Spleen (tissue), 11 donors: ENCODE data around the gene CMIP. TPM values are rescaled to one million over a fixed set of nuclear protein-coding genes. Genes with fewer than 3 reads are reported as not detected.

Experiments
- DNase-seq: peaks from one replicate; pipeline ENCODE4 v3.0.0-alpha.2; 2020
- H3K27ac ChIP-seq, 8 donors: fragments of 200-600 bp; sonication (generic) in 7 of 8; 1 replicate in 4 of 8; 2 replicates in 4 of 8; pipeline versions ENCODE4 v1.5.0 to v1.8.0; 2016 to 2021; ENCODE audit warnings: inconsistent platforms in 4 of 8, mild to moderate bottlenecking in 4 of 8, moderate library complexity in 1 of 8
- H3K27me3 ChIP-seq, 7 donors: fragments of 200-600 bp; sonication (generic) in 6 of 7; replicated peaks in 1 of 7; 1 replicate in 4 of 7; 2 replicates in 3 of 7; pipeline versions ENCODE4 v1.5.0 to v1.8.0; 2016 to 2021; ENCODE audit warnings: inconsistent platforms in 3 of 7, mild to moderate bottlenecking in 1 of 7
- H3K36me3 ChIP-seq, 6 donors: fragments of 200-600 bp; sonication (generic) in 5 of 6; 1 replicate in 4 of 6; 2 replicates in 2 of 6; pipeline versions ENCODE4 v1.5.0 to v1.8.0; 2016 to 2021; ENCODE audit warnings: inconsistent platforms in 2 of 6
- H3K4me1 ChIP-seq, 6 donors: fragments of 200-600 bp; sonication (generic) in 5 of 6; 1 replicate in 3 of 6; 2 replicates in 3 of 6; pipeline versions ENCODE4 v1.5.0 to v1.8.0; 2016 to 2021; ENCODE audit warnings: inconsistent platforms in 3 of 6
- H3K4me3 ChIP-seq, 8 donors: fragments of 200-600 bp; sonication (generic) in 7 of 8; 1 replicate in 4 of 8; 2 replicates in 4 of 8; pipeline versions ENCODE4 v1.5.0 to v1.8.0; 2016 to 2021; ENCODE audit warnings: inconsistent platforms in 4 of 8, mild to moderate bottlenecking in 4 of 8, moderate library complexity in 2 of 8
- H3K9me3 ChIP-seq, 8 donors: fragments of 200-600 bp; sonication (generic) in 7 of 8; 1 replicate in 4 of 8; 2 replicates in 4 of 8; pipeline versions ENCODE4 v1.5.0 to v1.8.0; 2016 to 2021; ENCODE audit warnings: inconsistent platforms in 4 of 8
- CTCF ChIP-seq, 11 experiments: fragments of 200-600 bp in 7 of 11; fragments of 450-650 bp in 4 of 11; sonication (generic) in 4 of 11; IDR thresholded peaks in 8 of 11; conservative IDR thresholded peaks in 3 of 11; 1 replicate in 7 of 11; 2 replicates in 4 of 11; pipeline versions ENCODE4 v1.4.0 to v1.8.0; 2016 to 2021; ENCODE audit warnings: antibody characterized with exemption in 11 of 11, inconsistent platforms in 4 of 11, mild to moderate bottlenecking in 1 of 11
- POLR2A ChIP-seq, 3 donors: fragments of 450-650 bp; IDR thresholded peaks; one replicate each; pipeline ENCODE4 v1.5.1; 2017; ENCODE audit warnings: antibody characterized with exemption in 3 of 3, mild to moderate bottlenecking in 1 of 3
- POLR2AphosphoS5 ChIP-seq, 3 donors: sonication (generic); formaldehyde crosslinking; IDR thresholded peaks; one replicate each; pipeline ENCODE4 v1.5.1; 2017; ENCODE audit warnings: antibody characterized with exemption in 3 of 3
- WGBS, 5 donors: extraction: QIAGEN DNeasy Blood & Tissue Kit in 3 of 5; methylation state at CpG; one replicate each; pipeline versions ENCODE4 v1.1.5 to v1.1.7; 2013 to 2018; 5-methylcytosine and 5-hydroxymethylcytosine counted together
- intact Hi-C: fragments of 100-400 bp; cut with DNase I; formaldehyde crosslinking; loops from one replicate; pipeline ENCODE4 v1.15.0; 2023; ENCODE audit warnings: low total_unique reads
- polyA plus RNA-seq, 3 donors: library from polyadenylated mRNA; stranded (reverse); fragments of 200-250 nt; gene quantifications; one replicate each; pipeline ENCODE4 v1.2.1, GENCODE V29; 2013
- total RNA-seq, 7 donors: library from RNA; depleted of rRNA in 3 of 7; stranded (reverse); fragments of >200 nt in 3 of 7; fragmentation: NEBNext Ultra II Directional in 4 of 7; extraction: Animal tissue kit (Norgen Biotek cat#: 25700) in 4 of 7; gene quantifications; one replicate each; pipeline versions ENCODE4 v1.1.0 to v1.2.1, GENCODE V29; 2016 to 2021
- donor health status: healthy with polysubstance abuse.
- donor health status: DM: no; HTN: no; CAD: no; lungs with moderate emphysema.
- donor health status: DM: no; HTN: no; CAD: no.
- donor health status: Bipolar disorder and iron deficiency.
- donor health status: healthy.
- donor health status: DM: no; HTN: no; CAD: no.
- donor health status: DM: yes; HTN: yes; CAD: no.

Gene CMIP
- total and polyA plus RNA-seq, 10 donors: 6.0 to 107 (median 63.6) TPM

GRCh38 chr16:81530296-81530721 is 85.7 kb downstream of the CMIP start:
- peak; percentile 30 for DNase-seq
- TF ChIP-seq POLR2AphosphoS5 (IDR thresholded peaks at IDR 0.05) (no peak), CTCF (IDR thresholded peaks at IDR 0.05 in 8 of 11, conservative IDR thresholded peaks at IDR 0.05 in 3 of 11) (no peak), POLR2A (IDR thresholded peaks at IDR 0.05) (no peak)
- no peak overlapping the region for H3K27ac ChIP-seq
- peaks cover 8 to 81% (median 33%) of the 10 kb centered on the region in 6 donors for H3K4me1 ChIP-seq
- intact Hi-C loops: no loop called here
- 93 to 97% (median 95%) methylated on average over 16 of the region's 16 CpGs for WGBS, 5 donors
- H3K9me3 ChIP-seq: no peaks in the 10 kb centered on the region
- no peaks in the 10 kb centered on the region for H3K27me3 ChIP-seq
- no peak overlapping the region for H3K4me3 ChIP-seq
- peaks cover 0 to 11% (median 0%) of the 10 kb centered on the region in 6 donors for H3K36me3 ChIP-seq

GRCh38 chr16:81530814-81531213 is 86.2 kb downstream of the CMIP start:
- no peaks in the 10 kb centered on the region for H3K9me3 ChIP-seq
- no peak for DNase-seq
- H3K4me1 ChIP-seq: peaks cover 8 to 80% (median 32%) of the 10 kb centered on the region in 6 donors
- H3K27ac ChIP-seq: peak overlapping the region in 1 of 8 donors; percentile 1
- H3K27me3 ChIP-seq: no peaks in the 10 kb centered on the region
- intact Hi-C loops: no loop called here
- WGBS, 5 donors: 93 to 98% (median 95%) methylated on average over 12 of the region's 12 CpGs
- no peak for TF ChIP-seq POLR2AphosphoS5 (IDR thresholded peaks at IDR 0.05)
- TF ChIP-seq POLR2A (IDR thresholded peaks at IDR 0.05): no peak
- no peak for TF ChIP-seq CTCF (IDR thresholded peaks at IDR 0.05 in 8 of 11, conservative IDR thresholded peaks at IDR 0.05 in 3 of 11)
- H3K4me3 ChIP-seq: no peak overlapping the region
- peaks cover 0 to 13% (median 0%) of the 10 kb centered on the region in 6 donors for H3K36me3 ChIP-seq

- DNase-seq: peak; percentile 79
- peak overlapping the region in 3 of 8 donors; percentile 1 to 25 (median 10) for H3K27ac ChIP-seq
- WGBS, 5 donors: 59 to 74% (median 65%) methylated on average over 11 of the region's 11 CpGs
- no peak overlapping the region for H3K4me3 ChIP-seq
- H3K27me3 ChIP-seq: no peaks in the 10 kb centered on the region
- peaks cover 0 to 19% (median 0%) of the 10 kb centered on the region in 6 donors for H3K36me3 ChIP-seq
- no peaks in the 10 kb centered on the region for H3K9me3 ChIP-seq
- TF ChIP-seq POLR2A (IDR thresholded peaks at IDR 0.05) (no peak), POLR2AphosphoS5 (IDR thresholded peaks at IDR 0.05) (peak in 2 of 3 donors; percentile 13 to 22)
- H3K4me1 ChIP-seq: peaks cover 8 to 79% (median 27%) of the 10 kb centered on the region in 6 donors
- intact Hi-C loops: no loop called here
These were observed 86.8 kb downstream of the CMIP start for GRCh38 chr16:81531419-81531821.

GRCh38 chr16:81532491-81533174 is 88.0 kb downstream of the CMIP start:
- H3K9me3 ChIP-seq: no peaks in the 10 kb centered on the region
- 83 to 93% (median 90%) methylated on average over 19 of the region's 19 CpGs for WGBS, 5 donors
- peak; percentile 60 for DNase-seq
- TF ChIP-seq CTCF (IDR thresholded peaks at IDR 0.05 in 8 of 11, conservative IDR thresholded peaks at IDR 0.05 in 3 of 11) (no peak), POLR2AphosphoS5 (IDR thresholded peaks at IDR 0.05) (no peak), POLR2A (IDR thresholded peaks at IDR 0.05) (no peak)
- no peak overlapping the region for H3K4me3 ChIP-seq
- intact Hi-C loops: no loop called here
- peaks cover 0 to 71% (median 16%) of the 10 kb centered on the region in 6 donors for H3K4me1 ChIP-seq
- H3K36me3 ChIP-seq: peaks cover 0 to 26% (median 0%) of the 10 kb centered on the region in 6 donors
- H3K27me3 ChIP-seq: no peaks in the 10 kb centered on the region
- no peak overlapping the region for H3K27ac ChIP-seq
